Upper lobe of left lung (tissue), 6 donors: Measurements from ENCODE around the gene TENM3. TPM values are rescaled to one million over a fixed set of nuclear protein-coding genes. Genes with fewer than 3 reads are reported as not detected.

Source experiments
- ATAC-seq, 2 donors: fragments of 200-7000 bp; cut with Tn5 transposase; one replicate each; pipeline ENCODE4 v1.9.1; 2022; ENCODE audit warnings: mild to moderate bottlenecking in 2 of 2, moderate library complexity in 2 of 2; ENCODE audit not compliant: low FRiP score in 2 of 2
- DNase-seq, 2 donors: peaks; one replicate each; pipeline ENCODE4 v3.0.0-alpha.2; 2019 to 2020
- H3K27ac ChIP-seq, 4 donors: fragments of 200-600 bp; sonication (generic); one replicate each; pipeline ENCODE4 v1.5.1; 2016 to 2019
- H3K27me3 ChIP-seq, 4 donors: fragments of 200-600 bp; sonication (generic); one replicate each; pipeline ENCODE4 v1.5.1; 2017 to 2019
- H3K36me3 ChIP-seq, 4 donors: fragments of 200-600 bp; sonication (generic); one replicate each; pipeline ENCODE4 v1.5.1; 2016 to 2019
- H3K4me1 ChIP-seq, 4 donors: fragments of 200-600 bp; sonication (generic); one replicate each; pipeline ENCODE4 v1.5.1; 2018 to 2019
- H3K4me3 ChIP-seq, 4 donors: fragments of 200-600 bp; sonication (generic); one replicate each; pipeline ENCODE4 v1.5.1; 2017 to 2019; ENCODE audit warnings: mild to moderate bottlenecking in 2 of 4, moderate library complexity in 1 of 4
- H3K9me3 ChIP-seq, 4 donors: fragments of 200-600 bp; sonication (generic); one replicate each; pipeline ENCODE4 v1.5.1; 2018 to 2019
- CTCF ChIP-seq, 6 experiments: fragments of 450-650 bp in 4 of 6; fragments of 200-600 bp in 2 of 6; sonication (generic) in 2 of 6; IDR thresholded peaks; one replicate each; pipeline ENCODE4 v1.5.1; 2016 to 2019; ENCODE audit warnings: antibody characterized with exemption in 6 of 6
- EP300 ChIP-seq, 4 donors: sonication (generic); formaldehyde crosslinking; IDR thresholded peaks; one replicate each; pipeline ENCODE4 v1.5.1; 2017; ENCODE audit warnings: antibody characterized with exemption in 4 of 4, control low read depth in 2 of 4
- POLR2A ChIP-seq, 4 donors: fragments of 450-650 bp; IDR thresholded peaks; one replicate each; pipeline ENCODE4 v1.5.1; 2016 to 2017; ENCODE audit warnings: antibody characterized with exemption in 4 of 4, mild to moderate bottlenecking in 2 of 4
- POLR2AphosphoS5 ChIP-seq, 2 donors: sonication (generic); formaldehyde crosslinking; IDR thresholded peaks; one replicate each; pipeline ENCODE4 v1.5.1; 2017; ENCODE audit warnings: antibody characterized with exemption in 2 of 2
- WGBS, 2 donors: methylation state at CpG; one replicate each; pipeline ENCODE4 v1.1.5; 2017 to 2018; 5-methylcytosine and 5-hydroxymethylcytosine counted together
- total RNA-seq, 6 donors: library from RNA; depleted of rRNA in 4 of 6; stranded (reverse); fragments of >200 nt in 4 of 6; gene quantifications; one replicate each; pipeline versions ENCODE4 v1.1.0 to v1.2.1, GENCODE V29; 2016 to 2021
- donor health status: DM: no; HTN: no; CAD: no; lungs with moderate emphysema.
- donor health status: DM: no; HTN: yes; CAD: no; lungs with severe emphysema.

TENM3 gene
- total RNA-seq, 6 donors from 2014 or later = 0.33 to 7.1 (median 1.1) TPM

GRCh38 chr4:182678590-182678989 is 435.4 kb downstream of the TENM3 start:
- 85 to 93% methylated on average over 4 of the region's 4 CpGs for WGBS, 2 donors
- H3K4me1 ChIP-seq = no peaks in the 10 kb centered on the region
- H3K4me3 ChIP-seq = no peak overlapping the region
- H3K36me3 ChIP-seq = no peaks in the 10 kb centered on the region
- ATAC-seq (no peak), DNase-seq (no peak)
- H3K27ac ChIP-seq = no peak overlapping the region
- H3K27me3 ChIP-seq = no peaks in the 10 kb centered on the region
- no peak for TF ChIP-seq POLR2A (IDR thresholded peaks at IDR 0.05)
- TF ChIP-seq POLR2AphosphoS5 (IDR thresholded peaks at IDR 0.05) = no peak
- TF ChIP-seq CTCF (IDR thresholded peaks at IDR 0.05) = no peak
- TF ChIP-seq EP300 (IDR thresholded peaks at IDR 0.05) = no peak
- H3K9me3 ChIP-seq = no peaks in the 10 kb centered on the region

GRCh38 chr4:182679533-182679932 is 436.3 kb downstream of the TENM3 start:
- no peak for TF ChIP-seq EP300 (IDR thresholded peaks at IDR 0.05)
- H3K27me3 ChIP-seq = no peaks in the 10 kb centered on the region
- H3K4me3 ChIP-seq = no peak overlapping the region
- WGBS, 2 donors = 80 to 84% methylated on average over 11 of the region's 11 CpGs
- peak in 1 of 2 donors; percentile 44 for DNase-seq
- H3K36me3 ChIP-seq = no peaks in the 10 kb centered on the region
- H3K27ac ChIP-seq = no peak overlapping the region
- H3K9me3 ChIP-seq = no peaks in the 10 kb centered on the region
- no peaks in the 10 kb centered on the region for H3K4me1 ChIP-seq
- no peak for ATAC-seq

- no peak for DNase-seq
- 67 to 72% methylated on average over 15 of the region's 15 CpGs for WGBS, 2 donors
Observed at GRCh38 chr4:182680234-182680653, 437.0 kb downstream of the TENM3 start.

GRCh38 chr4:182683661-182684060 is 440.5 kb downstream of the TENM3 start:
- no peak for TF ChIP-seq POLR2AphosphoS5 (IDR thresholded peaks at IDR 0.05)
- TF ChIP-seq POLR2A (IDR thresholded peaks at IDR 0.05) = no peak
- no peak for TF ChIP-seq EP300 (IDR thresholded peaks at IDR 0.05)
- TF ChIP-seq CTCF (IDR thresholded peaks at IDR 0.05) = no peak
- WGBS, 2 donors = 53 to 70% methylated on average over 5 of the region's 5 CpGs
- H3K36me3 ChIP-seq = no peaks in the 10 kb centered on the region
- no peak overlapping the region for H3K27ac ChIP-seq
- H3K9me3 ChIP-seq = no peaks in the 10 kb centered on the region
- no peaks in the 10 kb centered on the region for H3K4me1 ChIP-seq
- no peaks in the 10 kb centered on the region for H3K27me3 ChIP-seq
- no peak overlapping the region for H3K4me3 ChIP-seq
- ATAC-seq (no peak), DNase-seq (no peak)

More at GRCh38 chr4:182680234-182680653, 437.0 kb downstream of the TENM3 start:
- H3K27me3 ChIP-seq = no peaks in the 10 kb centered on the region
- TF ChIP-seq CTCF (IDR thresholded peaks at IDR 0.05) = no peak
- no peak for ATAC-seq
- no peak overlapping the region for H3K27ac ChIP-seq
- H3K4me3 ChIP-seq = no peak overlapping the region
- H3K4me1 ChIP-seq = no peaks in the 10 kb centered on the region
- H3K36me3 ChIP-seq = no peaks in the 10 kb centered on the region
- H3K9me3 ChIP-seq = no peaks in the 10 kb centered on the region

GRCh38 chr4:182684796-182685195 is 441.6 kb downstream of the TENM3 start:
- no peak for ATAC-seq
- no peak for DNase-seq
- Histone ChIP-seq H3K9me3 (no peaks in the 10 kb centered on the region), H3K4me1 (no peaks in the 10 kb centered on the region), H3K36me3 (no peaks in the 10 kb centered on the region), H3K27ac (no peak overlapping the region), H3K4me3 (no peak overlapping the region), H3K27me3 (no peaks in the 10 kb centered on the region)
- TF ChIP-seq CTCF (IDR thresholded peaks at IDR 0.05) = no peak
